DMS153 treated with DMSO at 0.1 percent for 48 hours (cell line): ENCODE results near the gene MMP24.
"Not testable (repeated sequence)": the region's sequence is repeated elsewhere in the genome, so short reads cannot be mapped to it uniquely, and the experiment has no call there.

Experiments
- DNase-seq: peaks from one replicate; lab custom pipeline; 2025; ENCODE audit not compliant: unreplicated experiment; lab: John Stamatoyannopoulos, UW

Gene MMP24

GRCh38 chr20:35216541-35216940 lies 9.9 kb upstream of the MMP24 start:
- DNase-seq = no peak

DNA sequence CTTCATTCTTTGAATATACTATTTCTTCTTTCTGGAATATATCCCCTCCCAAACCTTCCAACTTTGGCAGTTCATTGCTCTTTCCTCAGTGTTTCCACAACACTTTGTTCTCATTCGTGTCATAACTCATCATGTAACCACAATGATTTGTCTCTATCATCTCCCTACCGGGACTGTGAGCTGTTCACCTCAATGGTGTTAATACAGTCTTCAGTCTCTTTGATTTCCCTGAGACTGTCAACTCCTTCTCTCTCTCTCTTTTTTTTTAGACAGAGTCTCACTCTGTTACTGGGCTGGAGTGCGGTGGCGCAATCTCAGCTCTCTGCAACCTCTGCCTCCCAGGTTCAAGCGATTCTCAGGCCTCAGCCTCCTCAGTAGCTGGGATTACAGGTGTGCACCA lies 2.5 kb upstream of the MMP24 start:
- DNase-seq = no peak

- no peak for DNase-seq
These were observed 2.0 kb upstream of the MMP24 start for GRCh38 chr20:35224536-35224935.

DNA sequence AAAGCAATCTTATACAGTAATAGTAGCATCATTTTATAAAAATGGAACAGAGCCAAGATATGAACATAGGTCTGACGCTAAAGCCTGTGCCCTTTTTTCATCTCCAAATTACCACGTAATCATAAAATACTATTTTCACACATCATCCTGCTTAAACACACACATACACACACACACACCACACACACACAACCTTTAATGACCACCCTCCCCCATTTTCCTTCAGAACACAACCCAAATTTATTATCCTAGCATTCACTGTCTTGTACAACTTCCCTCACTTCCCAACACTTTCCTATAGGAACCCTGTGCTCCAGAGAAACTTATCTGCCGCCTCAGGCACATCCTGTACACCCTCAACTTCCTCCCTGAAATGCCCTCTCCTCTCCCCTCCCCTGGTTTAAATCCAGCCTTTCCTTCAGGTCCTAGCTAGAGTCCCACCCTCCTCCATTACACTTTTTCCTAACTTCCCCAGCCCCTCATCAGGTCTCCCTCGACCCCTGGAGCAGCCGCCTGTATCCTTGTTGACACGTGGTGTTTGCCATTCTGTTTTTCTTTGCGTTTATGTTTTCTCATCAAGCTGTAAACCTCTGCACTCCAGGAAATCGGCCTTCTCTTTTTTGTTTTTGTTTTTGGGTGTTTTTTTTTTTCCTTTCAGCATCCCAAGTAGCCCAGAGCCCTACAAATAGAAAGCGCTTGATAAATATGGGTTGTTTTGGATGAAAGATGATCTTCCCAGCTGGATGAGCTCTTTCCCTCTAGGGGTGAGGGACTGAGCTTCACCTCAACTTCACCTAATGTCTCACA lies 968 bp upstream of the MMP24 start:
- DNase-seq = no peak

GRCh38 chr20:35226884-35227681 lies 593 bp downstream of the MMP24 start:
- DNase-seq = no peak

DNA sequence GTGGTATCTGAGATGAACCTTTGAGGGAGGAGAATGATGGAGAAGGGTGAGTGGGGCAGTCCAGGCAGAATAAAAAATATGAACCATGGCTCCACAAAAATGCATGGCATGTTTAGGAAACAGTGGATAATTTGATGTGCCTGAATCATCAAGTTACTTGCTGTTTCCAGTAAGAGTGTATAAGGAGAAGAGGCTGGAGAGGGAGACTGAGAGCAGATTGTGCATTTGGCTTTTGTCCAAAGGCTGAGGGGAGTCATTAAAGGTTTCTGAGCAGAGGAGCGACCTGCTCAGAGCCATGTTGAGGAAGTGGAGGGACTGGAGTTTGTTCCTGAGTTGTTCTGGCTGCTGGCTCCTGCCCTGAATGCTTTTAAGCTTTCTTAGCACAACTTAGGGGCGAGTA lies 6.1 kb downstream of the MMP24 start:
- no peak for DNase-seq

DNA sequence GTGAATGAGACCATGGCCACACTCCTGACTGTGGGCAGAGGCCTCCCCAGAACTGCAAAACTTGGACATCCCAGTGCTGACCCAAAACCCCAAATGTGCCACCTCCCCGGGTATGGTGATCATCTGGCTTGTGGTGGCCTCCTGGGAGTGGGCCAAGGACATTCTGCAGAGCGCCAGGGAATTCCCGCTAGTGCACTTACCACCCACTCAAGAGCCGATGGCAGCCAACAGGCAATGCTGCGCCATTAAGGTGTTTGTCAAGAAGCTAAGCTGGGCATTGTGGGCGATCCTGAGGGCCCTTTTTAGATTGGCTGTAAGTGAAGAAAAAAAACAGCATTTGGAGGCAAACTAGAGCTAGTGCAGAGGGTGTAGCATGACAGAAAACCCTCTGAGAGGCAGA lies 9.4 kb downstream of the MMP24 start:
- no peak for DNase-seq

DNA sequence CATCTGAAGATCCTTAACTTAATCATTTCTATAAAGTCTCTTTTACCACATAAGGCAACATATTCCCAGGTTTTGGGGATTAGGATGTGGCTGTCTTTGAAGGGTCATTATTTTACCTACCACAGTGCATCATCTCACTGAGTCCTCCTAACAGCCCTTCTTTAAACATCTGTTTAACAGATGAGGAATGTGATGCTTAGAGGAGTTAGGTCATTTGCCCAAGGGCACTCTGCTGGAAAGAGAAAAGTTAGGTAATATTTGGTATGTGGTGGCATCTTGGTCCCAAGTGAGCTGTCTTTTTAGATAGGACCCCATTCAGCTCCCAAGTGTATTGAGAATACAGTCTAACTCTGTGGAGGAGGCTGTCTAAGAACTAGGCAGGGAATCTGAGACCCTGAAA lies 11.0 kb downstream of the MMP24 start:
- DNase-seq = no peak

DNA sequence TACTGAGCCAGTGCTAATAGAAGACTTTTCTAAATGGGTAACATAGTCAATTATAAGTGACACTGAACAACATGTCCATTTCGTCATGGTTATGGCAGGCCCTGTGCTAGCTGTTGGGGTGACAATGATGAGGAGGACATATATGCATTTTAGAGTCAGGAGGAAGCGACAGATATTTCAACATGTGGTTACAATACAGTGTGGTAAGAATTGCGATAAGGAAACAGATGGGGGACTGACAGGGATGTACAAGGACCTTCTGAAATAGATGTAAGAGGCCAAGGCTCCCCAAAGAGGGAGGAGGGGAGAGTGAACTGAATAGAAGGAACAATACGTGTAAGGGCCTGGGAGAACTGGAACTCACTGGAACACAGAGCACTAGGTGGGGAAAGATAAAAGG lies 11.7 kb downstream of the MMP24 start:
- no peak for DNase-seq

GRCh38 chr20:35238735-35239134 lies 12.2 kb downstream of the MMP24 start:
- DNase-seq = no peak

GRCh38 chr20:35240083-35240810 lies 13.8 kb downstream of the MMP24 start:
- DNase-seq = no peak

- no peak for DNase-seq
These were observed 14.4 kb downstream of the MMP24 start for GRCh38 chr20:35240811-35241293.

- no peak for DNase-seq
These were observed 16.8 kb downstream of the MMP24 start for GRCh38 chr20:35243317-35243716.

DNA sequence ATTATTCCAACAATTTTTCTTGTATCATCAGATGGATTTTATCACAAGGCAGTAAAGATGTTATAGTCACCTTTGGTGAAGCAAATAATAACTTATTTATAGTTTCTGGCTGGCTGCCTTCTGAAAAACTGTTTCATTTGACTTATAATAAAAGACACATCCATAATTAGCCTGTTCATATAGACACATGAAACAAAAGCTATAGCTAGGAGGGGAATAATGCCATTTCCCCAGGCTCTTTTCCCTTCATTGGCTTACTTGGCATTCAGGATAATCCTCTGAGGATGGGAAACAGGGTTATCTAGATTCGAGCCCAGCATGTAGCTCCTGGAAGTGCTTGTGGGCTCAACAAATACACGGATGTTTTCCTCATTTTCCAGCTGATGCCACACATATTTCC lies 17.5 kb downstream of the MMP24 start:
- DNase-seq = no peak

DNA sequence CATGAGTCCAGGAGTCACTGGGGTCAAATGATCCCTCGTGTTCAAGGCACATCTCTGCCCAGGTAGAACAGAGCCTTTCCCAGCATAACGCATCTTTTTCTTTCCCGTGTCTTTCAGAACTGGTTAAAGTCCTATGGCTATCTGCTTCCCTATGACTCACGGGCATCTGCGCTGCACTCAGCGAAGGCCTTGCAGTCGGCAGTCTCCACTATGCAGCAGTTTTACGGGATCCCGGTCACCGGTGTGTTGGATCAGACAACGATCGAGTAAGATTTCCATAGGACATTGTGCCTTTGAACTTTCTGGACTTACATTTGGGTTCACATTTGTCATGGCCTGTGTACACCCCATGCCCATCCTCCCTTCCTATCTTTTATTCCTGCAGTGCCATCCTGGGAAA lies 20.2 kb downstream of the MMP24 start:
- no peak for DNase-seq

- no peak for DNase-seq
These were observed 22.4 kb downstream of the MMP24 start for GRCh38 chr20:35248641-35249475.

- no peak for DNase-seq
These were observed 25.1 kb downstream of the MMP24 start for GRCh38 chr20:35251613-35251940.

- no peak for DNase-seq
These were observed 25.6 kb downstream of the MMP24 start for GRCh38 chr20:35252037-35252461.

- DNase-seq = not testable (repeated sequence)
These were observed 26.1 kb downstream of the MMP24 start for GRCh38 chr20:35252598-35252997.

DNA sequence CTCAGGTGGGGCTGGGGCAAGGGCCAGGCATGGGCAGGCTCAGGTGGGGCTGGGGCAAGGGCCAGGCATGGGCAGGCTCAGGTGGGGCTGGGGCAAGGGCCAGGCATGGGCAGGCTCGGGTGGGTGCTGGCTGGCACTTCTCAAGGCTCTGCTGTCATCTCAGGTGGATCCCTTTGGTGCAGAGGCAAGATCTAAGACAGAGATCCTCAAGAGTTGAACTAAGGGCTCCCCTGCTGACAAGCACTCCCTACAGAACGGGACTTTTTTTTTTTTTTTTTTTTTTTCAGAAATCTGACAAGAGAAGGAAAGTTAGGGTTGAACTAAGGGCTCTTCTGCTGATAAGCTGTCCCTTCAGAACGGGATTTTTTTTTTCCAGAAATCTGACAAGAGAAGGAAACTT lies 26.5 kb downstream of the MMP24 start:
- no peak for DNase-seq
